NCI-H2171 treated with DMSO at 0.1 percent for 48 hours (cell line): ENCODE results near the gene CACNA1C.
A peak's percentile ranks its signal among the peaks of the same experiment; 100 is the strongest.

Experiments
- DNase-seq: peaks from one replicate; lab custom pipeline; 2025; lab: John Stamatoyannopoulos, UW

Gene CACNA1C

GRCh38 chr12:2417481-2418160, 364.8 kb downstream of the CACNA1C start:
- DNase-seq = no peak

DNA sequence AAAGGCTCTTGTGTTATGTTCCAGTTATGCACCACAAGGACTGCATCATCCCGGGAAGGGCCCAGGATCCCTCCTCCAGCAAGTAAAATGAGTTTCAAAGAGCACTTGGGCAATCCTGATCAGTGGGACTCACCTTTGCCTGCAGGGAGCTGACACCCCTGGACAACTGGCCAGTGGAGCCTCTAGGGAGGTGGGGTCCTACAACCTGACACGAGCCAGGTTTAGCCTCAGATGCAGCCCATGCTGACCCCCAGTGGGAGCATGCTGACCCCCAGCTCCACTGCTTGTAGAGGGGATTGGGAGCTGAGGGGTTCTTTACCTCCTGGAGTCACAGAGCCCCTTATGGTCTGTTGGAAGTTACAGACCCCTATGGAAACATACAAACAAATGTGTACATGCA, 365.8 kb downstream of the CACNA1C start:
- DNase-seq = no peak

DNA sequence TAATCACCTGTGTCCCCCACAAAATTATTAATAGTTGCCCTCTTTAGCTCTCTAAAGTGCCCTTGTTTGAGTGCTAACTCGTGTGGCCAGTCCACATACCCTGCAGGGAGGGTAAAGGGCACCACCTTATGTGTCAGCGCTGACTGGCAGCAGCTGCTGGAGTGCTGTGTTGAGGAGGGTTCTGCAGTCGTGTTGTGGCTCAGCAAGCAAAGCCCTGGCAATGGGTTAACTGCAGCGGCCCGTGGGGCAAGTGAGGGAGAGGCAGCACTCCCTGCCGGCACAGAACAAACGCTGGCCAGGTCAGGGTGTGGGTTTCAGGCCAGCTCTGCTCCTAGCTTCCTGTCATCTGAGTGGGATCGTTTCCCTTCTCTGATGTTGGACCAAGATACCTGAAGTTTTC, 369.8 kb downstream of the CACNA1C start:
- DNase-seq = no peak

- no peak for DNase-seq
Measured at GRCh38 chr12:2429032-2429431, 376.2 kb downstream of the CACNA1C start.

DNA sequence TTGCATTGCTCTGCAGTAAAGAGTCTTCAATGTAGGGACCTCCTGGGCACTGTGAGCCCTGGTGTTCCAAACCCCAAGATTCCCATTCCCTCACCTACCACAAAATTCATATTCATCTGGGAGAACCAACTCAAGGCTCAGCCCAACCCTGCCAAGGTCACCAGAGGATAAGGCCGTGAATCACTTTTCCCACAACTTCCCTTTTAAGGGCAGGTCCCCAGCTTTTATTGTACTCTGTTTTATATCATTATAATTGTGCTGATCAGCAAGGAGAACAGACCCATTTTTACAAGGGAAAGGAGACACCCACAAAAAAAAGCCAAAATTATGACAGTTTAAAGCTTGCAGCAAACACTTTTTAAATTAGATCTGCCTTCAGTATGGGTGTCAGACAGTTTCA, 379.0 kb downstream of the CACNA1C start:
- DNase-seq = no peak

DNA sequence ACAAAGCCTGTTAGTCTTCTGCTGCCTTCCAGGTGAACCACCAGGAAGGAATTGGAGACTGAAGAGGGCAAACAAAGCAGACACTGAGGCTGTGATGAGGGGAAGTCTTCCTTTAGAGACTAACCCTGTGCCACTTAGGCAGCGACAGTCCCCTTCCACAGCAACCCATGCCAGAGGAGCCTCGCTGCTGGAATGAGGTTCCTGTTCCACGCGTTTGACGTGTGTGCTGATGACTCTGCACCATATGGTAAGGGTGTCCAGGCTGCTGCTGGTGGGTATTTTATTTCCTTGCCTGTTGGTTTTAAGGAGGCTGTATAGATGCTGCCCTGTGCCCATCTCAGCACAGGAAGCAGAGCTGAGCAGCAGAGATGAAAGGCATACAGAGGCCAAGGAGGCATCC, 380.1 kb downstream of the CACNA1C start:
- peak; percentile 44 for DNase-seq

DNA sequence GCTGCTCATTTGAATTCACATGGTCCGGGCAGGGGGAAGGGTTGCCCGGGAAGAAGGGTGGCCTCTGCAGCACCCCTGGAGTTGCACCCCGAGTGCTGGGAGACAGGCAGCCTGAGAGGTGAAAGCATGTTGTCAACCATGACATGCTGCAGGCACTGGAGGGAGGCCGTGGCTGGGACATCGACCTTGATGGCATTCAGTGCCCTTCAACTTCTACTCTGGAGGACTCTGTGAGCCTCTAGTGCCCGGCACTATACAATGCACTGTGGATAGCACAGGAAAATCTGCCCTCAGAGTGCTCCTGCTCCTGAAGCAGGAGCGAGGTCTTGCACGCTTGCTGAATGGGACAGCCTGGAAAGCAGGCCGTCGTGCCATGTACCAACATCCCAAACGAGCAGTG, 382.7 kb downstream of the CACNA1C start:
- no peak for DNase-seq

GRCh38 chr12:2439332-2440100, 386.7 kb downstream of the CACNA1C start:
- DNase-seq = no peak

DNA sequence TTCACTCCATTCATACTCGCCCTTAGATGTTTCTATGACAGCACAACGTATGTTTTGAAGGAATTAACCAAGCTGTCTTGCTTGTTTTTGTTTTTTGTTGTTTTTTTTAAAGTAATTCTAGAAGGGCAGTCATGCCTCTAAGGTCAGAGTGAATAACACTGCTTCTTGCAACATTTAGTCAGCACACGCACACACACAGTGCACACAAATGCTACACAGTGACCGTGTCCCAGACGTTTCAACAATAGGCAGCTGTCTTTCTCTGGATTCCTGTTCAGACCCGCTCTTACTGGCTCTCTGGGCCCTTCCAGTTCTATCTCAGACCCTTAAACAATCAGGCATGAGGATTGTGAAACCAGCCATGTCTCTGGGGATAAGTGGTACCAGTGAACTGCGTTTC, 391.0 kb downstream of the CACNA1C start:
- peak; percentile 18 for DNase-seq

DNA sequence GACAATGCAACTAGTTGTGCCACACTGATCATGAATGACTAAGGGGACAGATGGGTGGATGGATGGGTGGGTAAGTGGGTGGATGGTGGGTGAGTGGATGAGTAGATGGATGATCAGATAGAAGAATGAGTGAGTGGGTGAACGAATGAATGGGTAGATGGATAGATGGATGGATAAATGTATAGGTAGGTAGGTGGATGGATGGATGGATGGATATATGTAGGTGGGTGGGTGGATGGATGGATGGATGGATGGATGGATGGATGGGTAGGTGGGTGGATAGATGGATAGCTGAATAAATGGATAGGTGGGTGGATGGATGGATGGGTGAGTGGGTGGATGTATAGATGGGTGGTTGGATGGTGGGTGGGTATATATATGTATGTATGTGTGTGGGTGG, 393.2 kb downstream of the CACNA1C start:
- DNase-seq = no peak

GRCh38 chr12:2447861-2448260, 395.1 kb downstream of the CACNA1C start:
- DNase-seq = peak; percentile 46

DNA sequence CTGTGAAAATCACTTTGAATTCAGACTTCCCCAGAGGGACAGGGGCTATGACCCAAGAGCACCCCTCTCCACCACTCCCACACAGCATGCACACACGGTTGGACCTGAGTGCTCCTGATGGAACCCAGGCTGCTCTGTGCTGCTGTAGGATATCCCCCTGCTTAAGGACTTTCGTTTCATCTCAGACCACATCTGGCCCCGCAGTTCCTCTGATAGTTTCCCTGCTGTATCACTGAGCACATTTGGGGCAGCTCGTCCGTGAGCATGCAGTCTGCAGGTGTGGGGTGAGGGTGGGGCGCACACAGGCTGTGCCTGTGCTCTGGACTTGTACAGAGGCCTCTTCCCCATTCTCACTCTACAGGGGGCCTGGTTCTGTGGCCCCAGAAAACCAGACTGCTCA, 396.8 kb downstream of the CACNA1C start:
- no peak for DNase-seq

DNA sequence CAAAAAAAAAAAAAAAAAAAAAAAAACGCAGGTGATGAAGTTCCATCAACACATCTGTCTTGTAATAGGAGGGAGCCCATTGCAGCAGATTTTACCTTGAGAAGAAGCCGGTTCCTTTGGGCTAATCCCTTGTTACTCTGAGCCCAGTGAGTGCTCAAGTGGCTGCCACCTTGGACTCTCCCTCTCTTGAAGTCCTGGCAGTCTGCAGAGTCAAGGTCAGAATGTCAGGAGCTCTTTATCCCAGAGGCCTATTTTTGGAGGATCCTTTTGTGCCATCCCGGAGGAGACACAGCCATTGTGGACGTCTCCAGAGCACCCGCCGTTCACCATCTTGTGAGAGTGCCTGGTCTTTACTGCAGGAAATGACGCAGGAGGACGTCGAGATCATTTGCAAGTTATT, 397.8 kb downstream of the CACNA1C start:
- no peak for DNase-seq

- no peak for DNase-seq
Measured at GRCh38 chr12:2451025-2451424, 398.2 kb downstream of the CACNA1C start.

GRCh38 chr12:2451497-2451896, 398.7 kb downstream of the CACNA1C start:
- no peak for DNase-seq

DNA sequence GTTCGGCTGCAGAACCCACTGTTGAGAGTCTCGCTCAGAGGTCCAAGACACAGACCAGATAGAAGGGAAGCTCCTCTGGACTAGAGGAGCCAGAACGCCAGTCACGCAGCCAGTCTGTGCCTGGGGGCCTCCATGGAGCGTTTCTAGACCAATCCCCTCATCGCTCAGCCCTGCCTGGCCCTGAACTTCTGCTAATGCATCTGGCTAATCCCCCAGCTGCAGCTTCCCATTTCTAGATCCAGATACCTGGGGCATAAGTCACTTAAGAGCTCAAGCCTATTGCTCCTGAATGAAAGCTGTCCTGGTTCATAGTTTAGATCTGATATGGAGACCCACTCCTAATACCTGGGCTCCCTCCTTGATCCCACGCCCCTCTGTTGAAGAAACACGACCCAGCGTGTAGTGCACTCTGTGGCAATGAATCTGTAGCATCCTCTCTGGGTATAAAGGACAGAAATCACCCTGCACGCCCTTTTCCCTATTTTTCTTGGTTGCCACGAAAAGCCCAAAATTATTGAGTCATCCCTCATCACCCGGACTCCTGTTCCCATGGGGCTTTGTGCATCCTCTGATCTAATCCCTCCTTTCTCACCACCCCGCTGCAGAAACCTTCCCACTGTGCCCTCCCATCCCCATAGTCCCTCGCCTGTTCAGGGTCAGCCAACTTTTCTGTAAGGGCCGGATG, 400.4 kb downstream of the CACNA1C start:
- DNase-seq = no peak

- DNase-seq = no peak
Measured at GRCh38 chr12:2453761-2454090, 400.9 kb downstream of the CACNA1C start.

- DNase-seq = no peak
Measured at GRCh38 chr12:2454601-2455177, 401.9 kb downstream of the CACNA1C start.

DNA sequence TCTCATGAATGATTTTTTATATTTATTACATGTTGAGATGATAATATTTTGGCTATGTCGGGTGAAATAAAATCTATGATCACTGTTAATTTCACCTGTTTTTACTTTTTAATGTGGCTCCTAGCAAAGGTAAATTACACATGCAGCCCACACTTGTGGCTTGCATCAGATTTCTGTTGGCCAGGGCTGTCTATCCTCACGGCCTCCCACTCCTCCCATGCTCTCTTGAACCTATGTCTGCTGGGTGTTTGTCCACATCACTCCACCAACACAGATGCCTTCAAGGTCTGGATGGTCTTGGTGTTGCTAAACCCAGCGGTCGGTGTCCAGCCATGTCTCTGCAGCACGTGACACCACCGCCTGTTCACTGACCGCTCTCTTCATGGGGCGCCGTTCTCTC, 402.6 kb downstream of the CACNA1C start:
- no peak for DNase-seq

DNA sequence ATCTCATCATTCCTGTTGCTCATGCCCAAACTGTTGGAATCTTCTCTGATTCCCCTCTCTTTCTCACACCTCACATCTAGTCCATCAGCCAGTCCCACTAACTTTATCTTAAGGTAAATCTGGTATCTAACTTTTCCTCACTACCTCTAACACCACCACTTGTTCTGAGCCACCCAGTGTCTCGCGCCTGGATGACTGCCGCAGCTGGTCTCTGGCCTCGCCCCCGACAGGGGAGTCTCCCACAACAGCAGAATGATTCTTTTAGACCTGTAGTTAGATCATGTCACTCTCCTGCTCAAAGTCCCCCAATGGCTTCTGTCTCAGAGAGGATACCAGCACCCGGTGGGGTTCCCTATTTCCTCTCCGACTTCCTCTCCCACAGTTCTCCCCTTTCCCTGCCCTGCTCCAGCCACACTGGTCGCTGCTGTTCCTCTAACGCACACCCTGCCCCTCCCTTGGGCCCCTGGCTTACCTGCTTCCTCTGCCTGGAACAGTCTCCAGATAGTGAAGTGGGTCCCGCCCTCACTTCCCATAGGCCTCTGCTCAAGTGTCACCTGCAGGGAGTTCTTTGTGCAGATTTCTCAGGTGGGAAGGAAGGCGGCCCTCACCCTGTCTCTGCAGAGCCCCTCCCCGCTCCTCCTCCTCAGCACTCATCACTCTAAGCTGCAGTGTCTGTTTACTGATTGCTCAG, 403.5 kb downstream of the CACNA1C start:
- no peak for DNase-seq

DNA sequence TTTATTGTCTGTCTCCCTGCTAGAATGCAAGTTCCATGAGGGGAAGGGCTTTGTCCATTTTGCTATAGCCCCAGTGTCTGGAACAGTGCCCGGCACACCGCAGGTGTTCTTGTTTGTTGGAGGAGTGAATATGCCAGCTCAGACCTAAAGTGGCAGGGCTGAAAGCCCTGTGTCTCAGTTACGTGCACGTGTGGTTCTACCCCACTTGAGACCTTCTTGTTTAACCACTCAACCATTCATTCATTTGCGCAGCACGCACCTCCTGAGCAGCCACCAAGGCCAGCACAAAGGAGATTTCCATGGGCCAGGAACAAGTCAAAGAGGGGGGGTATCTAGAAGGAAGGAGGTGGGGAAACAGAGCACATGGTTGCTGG, 404.0 kb downstream of the CACNA1C start:
- DNase-seq = no peak

DNA sequence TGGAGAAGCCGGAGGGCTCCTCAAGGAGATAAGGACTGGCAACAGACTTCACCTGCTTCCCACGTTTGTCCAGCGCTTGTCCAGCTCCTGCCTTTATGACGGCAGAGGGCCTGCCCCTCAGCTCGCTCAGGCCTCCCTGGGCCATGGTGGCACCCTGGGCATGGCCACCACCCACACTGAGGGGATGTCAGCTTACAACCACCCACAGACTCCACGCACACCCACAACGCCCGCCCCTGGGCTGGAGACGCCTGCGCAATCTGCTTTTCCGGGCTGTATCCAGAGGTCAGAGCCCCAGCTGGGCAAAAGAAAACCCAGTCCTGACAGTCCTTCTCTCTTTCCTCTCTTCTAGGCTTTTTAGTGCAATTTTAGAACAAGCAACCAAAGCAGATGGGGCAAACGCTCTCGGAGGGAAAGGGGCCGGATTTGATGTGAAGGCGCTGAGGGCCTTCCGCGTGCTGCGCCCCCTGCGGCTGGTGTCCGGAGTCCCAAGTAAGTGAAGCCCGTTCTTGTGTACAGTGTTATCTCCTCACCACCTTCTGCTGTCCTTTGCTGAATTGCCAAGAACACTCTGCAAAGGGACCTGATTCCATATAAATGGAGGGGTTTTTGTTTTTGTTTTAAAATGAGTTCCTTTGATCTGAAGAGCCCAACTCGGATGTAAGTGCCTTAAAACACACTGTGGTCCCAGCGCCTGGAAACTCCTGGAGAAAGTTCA, 404.6 kb downstream of the CACNA1C start:
- DNase-seq = no peak
